Measurements from ENCODE around the gene MYH10.

MYH10 gene

DNA sequence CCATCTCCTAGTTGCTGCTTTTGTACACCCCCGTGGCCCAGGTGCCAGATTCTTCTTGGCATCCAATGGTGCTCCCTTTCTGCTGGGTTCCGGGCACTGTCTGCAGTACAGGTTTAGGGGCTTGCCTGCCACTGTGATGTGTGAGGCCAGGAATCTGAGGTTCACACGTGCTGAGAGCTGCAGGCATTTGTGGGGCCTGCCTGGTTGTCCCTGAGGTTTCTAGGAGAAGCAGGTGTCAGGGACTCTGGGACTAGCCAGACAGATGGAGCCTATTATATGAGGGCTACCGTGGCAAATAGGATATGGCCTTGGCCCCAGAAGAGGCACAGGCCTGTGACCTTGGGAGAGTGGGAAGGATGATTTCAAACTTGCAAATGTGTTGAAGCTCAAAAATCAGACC, 165.6 kb downstream of the MYH10 start:
- no peaks in the 10 kb centered on the region for H3K9me3 Mint-ChIP-seq
- H3K4me1 Mint-ChIP-seq: peaks cover 64% of the 10 kb centered on the region
- peak overlapping the region; percentile 65 to 82 (median 76) for H3K27ac Mint-ChIP-seq
- peaks cover 30% of the 10 kb centered on the region for H3K36me3 Mint-ChIP-seq (ENCODE audit: low read depth)
- peaks cover 4% of the 10 kb centered on the region for H3K27me3 Mint-ChIP-seq (ENCODE audit: low read depth)
- peak overlapping the region in 2 of 3 experiments; percentile 70 to 75 for H3K4me3 Mint-ChIP-seq
- TF ChIP-seq, protein P1, sequence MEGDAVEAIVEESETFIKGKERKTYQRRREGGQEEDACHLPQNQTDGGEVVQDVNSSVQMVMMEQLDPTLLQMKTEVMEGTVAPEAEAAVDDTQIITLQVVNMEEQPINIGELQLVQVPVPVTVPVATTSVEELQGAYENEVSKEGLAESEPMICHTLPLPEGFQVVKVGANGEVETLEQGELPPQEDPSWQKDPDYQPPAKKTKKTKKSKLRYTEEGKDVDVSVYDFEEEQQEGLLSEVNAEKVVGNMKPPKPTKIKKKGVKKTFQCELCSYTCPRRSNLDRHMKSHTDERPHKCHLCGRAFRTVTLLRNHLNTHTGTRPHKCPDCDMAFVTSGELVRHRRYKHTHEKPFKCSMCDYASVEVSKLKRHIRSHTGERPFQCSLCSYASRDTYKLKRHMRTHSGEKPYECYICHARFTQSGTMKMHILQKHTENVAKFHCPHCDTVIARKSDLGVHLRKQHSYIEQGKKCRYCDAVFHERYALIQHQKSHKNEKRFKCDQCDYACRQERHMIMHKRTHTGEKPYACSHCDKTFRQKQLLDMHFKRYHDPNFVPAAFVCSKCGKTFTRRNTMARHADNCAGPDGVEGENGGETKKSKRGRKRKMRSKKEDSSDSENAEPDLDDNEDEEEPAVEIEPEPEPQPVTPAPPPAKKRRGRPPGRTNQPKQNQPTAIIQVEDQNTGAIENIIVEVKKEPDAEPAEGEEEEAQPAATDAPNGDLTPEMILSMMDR (IDR thresholded peaks at IDR 0.05; ENCODE audit: unreplicated experiment in 3 of 3): no peak

DNA sequence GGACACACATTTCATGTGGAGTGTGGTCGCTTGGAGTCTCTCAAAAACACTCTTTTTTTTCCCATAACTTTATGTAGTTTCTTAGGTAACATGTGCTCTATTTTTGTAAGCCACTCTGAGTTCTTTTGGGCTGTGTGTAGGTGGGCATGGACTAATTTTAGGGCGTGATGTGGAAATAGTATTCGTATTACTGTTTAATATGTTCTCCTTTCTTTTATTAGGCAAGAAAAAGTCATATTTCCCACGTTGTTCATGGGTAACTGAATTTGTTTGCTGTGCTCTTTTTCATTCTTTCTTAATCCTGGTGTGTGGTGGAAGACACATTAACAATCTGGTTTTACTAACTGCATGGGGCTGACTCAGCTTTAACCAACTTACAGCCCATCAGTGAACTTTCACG, 167.4 kb downstream of the MYH10 start:
- TF ChIP-seq, protein P1 (IDR thresholded peaks at IDR 0.05; ENCODE audit: unreplicated experiment in 3 of 3): no peak
- H3K4me3 Mint-ChIP-seq: no peak overlapping the region
- peak overlapping the region; percentile 29 to 67 (median 38) for H3K27ac Mint-ChIP-seq
- peaks cover 2% of the 10 kb centered on the region for H3K27me3 Mint-ChIP-seq (ENCODE audit: low read depth)
- peaks cover 34% of the 10 kb centered on the region for H3K36me3 Mint-ChIP-seq (ENCODE audit: low read depth)
- H3K9me3 Mint-ChIP-seq: no peaks in the 10 kb centered on the region
- H3K4me1 Mint-ChIP-seq: peaks cover 63% of the 10 kb centered on the region

DNA sequence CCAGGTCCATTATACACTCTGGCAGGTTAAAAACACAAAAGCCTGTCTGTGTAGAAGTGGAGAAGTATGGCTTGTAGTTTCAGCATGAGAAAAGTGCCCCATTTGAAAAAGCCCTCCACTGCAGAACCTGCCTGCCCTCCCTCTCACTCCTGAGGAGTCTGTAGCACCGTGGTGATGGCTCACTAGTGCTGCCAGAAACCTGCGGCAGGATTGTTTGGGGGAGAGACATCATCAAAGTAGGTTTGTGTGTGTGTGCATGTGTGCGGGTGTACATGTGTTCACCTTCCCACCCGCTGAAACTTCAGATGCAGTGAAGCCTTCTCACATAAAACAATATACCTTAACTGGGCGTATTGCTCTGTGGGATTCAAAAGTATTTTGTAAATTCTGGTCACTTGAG, 168.0 kb downstream of the MYH10 start:
- H3K27ac Mint-ChIP-seq: no peak overlapping the region
- H3K36me3 Mint-ChIP-seq (ENCODE audit: low read depth): peaks cover 33% of the 10 kb centered on the region

DNA sequence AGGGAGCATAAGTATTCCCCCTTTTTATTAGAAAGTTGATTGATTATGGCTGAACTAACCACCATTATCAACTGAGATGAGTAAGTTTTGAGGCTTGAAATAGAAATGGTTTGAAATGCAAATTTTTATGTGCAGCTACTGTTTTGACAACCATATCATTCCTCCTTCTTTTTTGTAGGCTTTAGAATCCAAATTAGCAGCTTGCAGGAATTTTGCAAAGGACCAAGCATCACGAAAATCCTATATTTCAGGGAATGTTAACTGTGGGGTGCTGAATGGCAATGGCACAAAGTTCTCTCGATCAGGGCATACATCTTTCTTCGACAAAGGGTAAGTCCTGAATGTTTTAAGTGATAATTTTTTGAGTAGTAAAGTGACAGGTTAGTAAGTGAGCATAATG, 170.7 kb downstream of the MYH10 start:
- no peak overlapping the region for H3K4me3 Mint-ChIP-seq
- TF ChIP-seq, protein P1 (IDR thresholded peaks at IDR 0.05; ENCODE audit: unreplicated experiment in 3 of 3): no peak
- no peaks in the 10 kb centered on the region for H3K9me3 Mint-ChIP-seq
- peaks cover 50% of the 10 kb centered on the region for H3K36me3 Mint-ChIP-seq (ENCODE audit: low read depth)
- H3K27me3 Mint-ChIP-seq (ENCODE audit: low read depth): no peaks in the 10 kb centered on the region
- H3K4me1 Mint-ChIP-seq: peaks cover 31% of the 10 kb centered on the region
- H3K27ac Mint-ChIP-seq: no peak overlapping the region

More for the DNA sequence above, 168.0 kb downstream of the MYH10 start:
- no peak overlapping the region for H3K4me3 Mint-ChIP-seq
- TF ChIP-seq, protein P1 (IDR thresholded peaks at IDR 0.05; ENCODE audit: unreplicated experiment in 3 of 3): no peak
- H3K4me1 Mint-ChIP-seq: peaks cover 58% of the 10 kb centered on the region
- H3K27me3 Mint-ChIP-seq (ENCODE audit: low read depth): no peaks in the 10 kb centered on the region
- no peaks in the 10 kb centered on the region for H3K9me3 Mint-ChIP-seq

DNA sequence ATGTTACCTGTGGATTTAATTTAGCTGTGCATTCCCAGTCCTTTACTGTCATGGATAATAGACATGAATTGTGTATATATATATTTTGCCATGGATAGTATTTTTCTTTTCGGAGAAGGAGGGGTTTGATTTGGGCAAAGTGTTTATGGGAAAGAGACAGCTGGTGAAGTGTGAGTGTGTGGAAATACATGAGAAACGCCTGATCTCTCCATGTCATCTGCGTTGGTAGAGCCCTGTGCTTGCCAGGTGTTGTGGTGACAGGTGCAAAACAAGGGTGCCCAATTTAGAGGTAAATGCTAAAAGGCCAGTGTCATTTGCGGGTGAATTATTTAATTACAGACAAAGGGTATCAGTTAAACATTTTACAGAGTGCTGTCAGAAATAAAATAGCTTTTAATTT, 171.4 kb downstream of the MYH10 start:
- Mint-ChIP-seq H3K4me3 (no peak overlapping the region), H3K27me3 (ENCODE audit: low read depth) (no peaks in the 10 kb centered on the region), H3K9me3 (no peaks in the 10 kb centered on the region), H3K36me3 (ENCODE audit: low read depth) (peaks cover 54% of the 10 kb centered on the region), H3K27ac (no peak overlapping the region), H3K4me1 (peaks cover 23% of the 10 kb centered on the region)
- TF ChIP-seq, protein P1 (IDR thresholded peaks at IDR 0.05; ENCODE audit: unreplicated experiment in 3 of 3): no peak

DNA sequence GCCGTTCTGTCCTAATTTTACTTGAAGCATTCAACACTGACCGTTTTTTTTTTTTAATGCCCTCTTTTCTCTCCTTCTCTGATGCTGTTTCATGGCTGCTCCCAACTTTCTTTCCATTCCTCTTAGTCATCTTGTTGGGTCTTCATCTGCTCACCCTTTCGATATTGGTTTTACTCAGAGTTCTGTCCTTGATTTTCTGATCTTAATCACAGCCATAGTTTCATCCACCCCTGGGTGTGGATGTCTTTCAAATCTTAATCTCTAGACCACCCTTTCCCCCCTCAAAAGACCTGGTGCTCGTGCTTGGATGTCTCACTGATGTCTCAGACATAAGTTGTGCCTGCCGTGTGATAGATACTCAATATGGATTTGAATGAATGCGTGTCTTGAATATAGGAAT, 172.4 kb downstream of the MYH10 start:
- Mint-ChIP-seq H3K4me1 (peaks cover 14% of the 10 kb centered on the region), H3K4me3 (no peak overlapping the region), H3K27me3 (ENCODE audit: low read depth) (no peaks in the 10 kb centered on the region), H3K36me3 (ENCODE audit: low read depth) (peaks cover 55% of the 10 kb centered on the region), H3K9me3 (no peaks in the 10 kb centered on the region), H3K27ac (no peak overlapping the region)
- TF ChIP-seq, protein P1 (IDR thresholded peaks at IDR 0.05; ENCODE audit: unreplicated experiment in 3 of 3): no peak
